GM23248 (cell line): Measurements from ENCODE around the gene MIAT. TPM values are rescaled to one million over a fixed set of nuclear protein-coding genes. Genes with fewer than 3 reads are reported as not detected.
A peak's percentile ranks its signal among the peaks of the same experiment; 100 is the strongest.

Source experiments
- DNase-seq: peaks from one replicate; pipeline ENCODE4 v3.0.0-alpha.2; 2015
- H2AFZ ChIP-seq: fragments of 200-600 bp; sonication (generic); 2 replicates; pipeline ENCODE4 v1.6.1; 2016; ENCODE audit warnings: antibody characterized with exemption
- H3F3A ChIP-seq: fragments of 200-600 bp; sonication (generic); 2 replicates; pipeline ENCODE4 v1.6.1; 2016; ENCODE audit warnings: mild to moderate bottlenecking, antibody characterized with exemption, mixed run types; ENCODE audit not compliant: insufficient read depth
- H3K27ac ChIP-seq: fragments of 200-600 bp; sonication (generic); 2 replicates; pipeline ENCODE4 v1.5.1; 2016; ENCODE audit warnings: mild to moderate bottlenecking
- H3K27me3 ChIP-seq: fragments of 200-600 bp; sonication (generic); replicated peaks from 2 replicates; pipeline ENCODE4 v1.6.1; 2016; ENCODE audit warnings: mild to moderate bottlenecking; ENCODE audit not compliant: insufficient read depth
- H3K36me3 ChIP-seq: fragments of 200-600 bp; sonication (generic); 2 replicates; pipeline ENCODE4 v1.6.1; 2016; ENCODE audit warnings: low read depth, mild to moderate bottlenecking
- H3K4me1 ChIP-seq: fragments of 200-600 bp; sonication (generic); 2 replicates; pipeline ENCODE4 v1.6.1; 2016; ENCODE audit warnings: mild to moderate bottlenecking; ENCODE audit not compliant: insufficient read depth
- H3K4me2 ChIP-seq: fragments of 200-600 bp; sonication (generic); one replicate; pipeline ENCODE4 v1.6.1; 2016; ENCODE audit warnings: mild to moderate bottlenecking; ENCODE audit not compliant: unreplicated experiment
- H3K4me3 ChIP-seq: fragments of 200-600 bp; sonication (generic); 2 replicates; pipeline ENCODE4 v1.5.1; 2016; ENCODE audit warnings: mild to moderate bottlenecking
- H3K79me2 ChIP-seq: fragments of 200-600 bp; sonication (generic); 2 replicates; pipeline ENCODE4 v1.6.1; 2016; ENCODE audit warnings: mild to moderate bottlenecking; ENCODE audit not compliant: insufficient read depth
- H3K9ac ChIP-seq: fragments of 200-600 bp; sonication (generic); 2 replicates; pipeline ENCODE4 v1.6.1; 2016; ENCODE audit warnings: mild to moderate bottlenecking
- H3K9me2 ChIP-seq: fragments of 200-600 bp; sonication (generic); 2 replicates; pipeline ENCODE4 v1.6.1; 2016; ENCODE audit warnings: mixed run types, mild to moderate bottlenecking, moderate library complexity; ENCODE audit not compliant: insufficient read depth
- H3K9me3 ChIP-seq: fragments of 200-600 bp; sonication (generic); one replicate; pipeline ENCODE4 v1.6.1; 2017; ENCODE audit warnings: low read depth
- H4K20me1 ChIP-seq: fragments of 200-600 bp; sonication (generic); 2 replicates; pipeline ENCODE4 v1.6.0; 2016; ENCODE audit not compliant: insufficient read depth
- EZH2 ChIP-seq: fragments of 200-600 bp; sonication (generic); IDR thresholded peaks from 2 replicates; pipeline ENCODE4 v1.6.1; 2018; ENCODE audit warnings: antibody characterized with exemption, mild to moderate bottlenecking; ENCODE audit not compliant: insufficient read depth, poor library complexity, severe bottlenecking
- EZH2phosphoT487 ChIP-seq: fragments of 200-600 bp; sonication (generic); IDR thresholded peaks from 2 replicates; pipeline ENCODE4 v1.6.1; 2018; ENCODE audit warnings: antibody characterized with exemption, moderate library complexity, mild to moderate bottlenecking, low read depth; ENCODE audit not compliant: insufficient read depth
- WGBS, 2 experiments: methylation state at CpG; one replicate each; pipeline ENCODE4 v1.1.6; 2015 to 2017; ENCODE audit warnings: low lambda C conversion rate in 2 of 2, low coverage in 1 of 2; ENCODE audit errors: missing lambda C conversion rate in 2 of 2; 5-methylcytosine and 5-hydroxymethylcytosine counted together
- in situ Hi-C: fragments of 300-500 bp; cut with MboI; formaldehyde crosslinking; loops from 2 replicates; pipeline ENCODE4 v1.15.0; 2020
- polyA plus RNA-seq: library from polyadenylated mRNA; unstranded; fragments of >200 nt; fragmentation: Nextera tagmentation; extraction: Ambion mirVana; gene quantifications from 2 replicates; pipeline ENCODE4 v1.2.1, GENCODE V29; 2016
- total RNA-seq: library from RNA; depleted of rRNA; stranded (reverse); fragments of >200 nt; shearing (Covaris generic); gene quantifications from 2 replicates; pipeline ENCODE4 v1.2.3, GENCODE V29; 2014

Gene MIAT
- total and polyA plus RNA-seq, 2 experiments from 2014 or later, result 0.23 to 0.43 TPM

DNA sequence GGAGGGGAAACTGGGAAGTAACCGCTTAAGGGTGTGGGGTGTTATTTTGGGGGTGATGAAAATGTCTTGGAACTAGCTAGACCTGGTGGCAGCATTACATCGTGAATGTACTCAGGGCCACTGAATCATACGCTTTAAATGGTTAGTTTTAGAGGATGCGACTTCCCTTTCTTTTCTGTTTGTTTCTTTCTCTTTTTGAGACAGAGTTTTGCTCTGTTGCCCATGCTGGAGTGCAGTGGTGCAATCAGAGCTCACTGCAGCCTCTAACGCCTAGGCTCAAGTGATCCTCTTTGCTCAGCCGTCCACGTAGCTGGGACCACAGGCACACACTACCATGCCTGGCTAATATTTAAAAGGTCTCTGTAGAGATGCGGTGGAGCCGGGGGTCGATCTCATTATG, 5.6 kb upstream of the MIAT start:
- no peaks in the 10 kb centered on the region for H3K9me2 ChIP-seq
- no peaks in the 10 kb centered on the region for H3K79me2 ChIP-seq
- H2AFZ ChIP-seq, result no peak overlapping the region
- TF ChIP-seq EZH2phosphoT487 (no peak), EZH2 (no peak)
- no peak for DNase-seq
- no peaks in the 10 kb centered on the region for H3K4me1 ChIP-seq
- H3K27ac ChIP-seq, result no peak overlapping the region
- in situ Hi-C loops, result no loop called here
- H3K27me3 ChIP-seq, result peaks cover 68% of the 10 kb centered on the region
- 55 to 56% methylated on average over 10 of the region's 10 CpGs for WGBS, 2 experiments
- no peak overlapping the region for H3K4me2 ChIP-seq
- H3K9ac ChIP-seq, result no peak overlapping the region
- no peak overlapping the region for H3K4me3 ChIP-seq
- H3F3A ChIP-seq, result no peaks in the 10 kb centered on the region
- H3K9me3 ChIP-seq, result no peaks in the 10 kb centered on the region
- H4K20me1 ChIP-seq, result no peaks in the 10 kb centered on the region
- no peaks in the 10 kb centered on the region for H3K36me3 ChIP-seq

- peak overlapping the region; percentile 66 for H3K4me2 ChIP-seq
- WGBS, 2 experiments, result 2 to 5% methylated on average over 9 to 11 of the region's 11 CpGs
- TF ChIP-seq EZH2 (no peak), EZH2phosphoT487 (no peak)
- H4K20me1 ChIP-seq, result no peaks in the 10 kb centered on the region
- H3K4me3 ChIP-seq, result peak overlapping the region; percentile 59
- no peak overlapping the region for H3K27ac ChIP-seq
- DNase-seq, result peak; percentile 11
- peak overlapping the region; percentile 63; the same call in 1 of the 2 replicates for H2AFZ ChIP-seq
- no peaks in the 10 kb centered on the region for H3K79me2 ChIP-seq
- peak overlapping the region; percentile 44; the same call in 1 of the 2 replicates for H3K9ac ChIP-seq
- no peaks in the 10 kb centered on the region for H3F3A ChIP-seq
- H3K27me3 ChIP-seq, result peaks cover 37% of the 10 kb centered on the region
- H3K9me2 ChIP-seq, result no peaks in the 10 kb centered on the region
- in situ Hi-C loops, result no loop called here
- peaks cover 10% of the 10 kb centered on the region; the same call in 1 of the 2 replicates for H3K4me1 ChIP-seq
- no peaks in the 10 kb centered on the region for H3K9me3 ChIP-seq
- no peaks in the 10 kb centered on the region for H3K36me3 ChIP-seq
These were observed 773 bp downstream of the MIAT start for GRCh38 chr22:26658161-26658560.

GRCh38 chr22:26658671-26659478, 1.5 kb downstream of the MIAT start:
- H3K9ac ChIP-seq, result peak overlapping the region; percentile 44; the same call in 1 of the 2 replicates
- H4K20me1 ChIP-seq, result no peaks in the 10 kb centered on the region
- no peaks in the 10 kb centered on the region for H3F3A ChIP-seq
- no peaks in the 10 kb centered on the region for H3K9me2 ChIP-seq
- H3K4me1 ChIP-seq, result peaks cover 10% of the 10 kb centered on the region; the same call in 1 of the 2 replicates
- DNase-seq, result peak; percentile 93
- H3K4me3 ChIP-seq, result peak overlapping the region; percentile 59
- 5 to 6% methylated on average over 27 of the region's 27 CpGs for WGBS, 2 experiments
- no peak for TF ChIP-seq EZH2
- TF ChIP-seq EZH2phosphoT487, result no peak
- peak overlapping the region; percentile 66 for H3K4me2 ChIP-seq
- H2AFZ ChIP-seq, result peak overlapping the region; percentile 63
- H3K36me3 ChIP-seq, result no peaks in the 10 kb centered on the region
- no peak overlapping the region for H3K27ac ChIP-seq
- in situ Hi-C loops, result no loop called here
- no peaks in the 10 kb centered on the region for H3K9me3 ChIP-seq
- H3K79me2 ChIP-seq, result no peaks in the 10 kb centered on the region
- H3K27me3 ChIP-seq, result peaks cover 30% of the 10 kb centered on the region; the same call in 1 of the 2 replicates

GRCh38 chr22:26660356-26660755, 3.0 kb downstream of the MIAT start:
- TF ChIP-seq EZH2, result no peak
- no peak for TF ChIP-seq EZH2phosphoT487
- Histone ChIP-seq H3K4me2 (no peak overlapping the region), H3K4me1 (peaks cover 16% of the 10 kb centered on the region; the same call in 1 of the 2 replicates), H3K9me3 (no peaks in the 10 kb centered on the region), H3K9ac (no peak overlapping the region), H3K27ac (no peak overlapping the region), H3K27me3 (peaks cover 19% of the 10 kb centered on the region; the same call in 1 of the 2 replicates), H3K79me2 (no peaks in the 10 kb centered on the region), H3K9me2 (no peaks in the 10 kb centered on the region), H3K4me3 (no peak overlapping the region), H2AFZ (no peak overlapping the region), H4K20me1 (no peaks in the 10 kb centered on the region), H3F3A (no peaks in the 10 kb centered on the region), H3K36me3 (no peaks in the 10 kb centered on the region)
- 90 to 92% methylated on average over 6 of the region's 6 CpGs for WGBS, 2 experiments
- in situ Hi-C loops, result no loop called here
- no peak for DNase-seq
